ENCODE measurements around the gene ATP10D. TPM values are rescaled to one million over a fixed set of nuclear protein-coding genes. Genes with fewer than 3 reads are reported as not detected.

The ATP10D gene
- total and polyA plus RNA-seq, 3 experiments from 2014 or later: 6.3 to 7.2 (median 6.4) TPM

DNA sequence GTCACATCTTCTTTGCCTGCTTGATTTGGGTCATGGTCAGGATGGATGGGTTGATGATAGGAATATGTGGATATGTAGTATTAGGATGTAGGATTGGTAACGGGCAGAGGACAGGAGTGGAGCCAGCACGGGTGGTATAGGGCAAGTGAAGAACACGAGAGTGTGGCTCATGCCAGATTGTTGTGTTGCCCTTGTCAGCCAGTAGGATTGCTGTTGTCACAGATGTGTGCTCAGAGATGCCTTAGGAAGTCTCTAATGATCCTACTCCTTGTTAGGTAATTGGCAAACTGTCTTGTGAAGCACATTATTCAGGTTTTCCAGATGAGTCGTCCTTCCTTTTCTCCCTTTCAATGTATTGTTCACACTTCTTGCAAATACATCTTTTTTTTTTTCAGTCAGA lies 5.5 kb downstream of the ATP10D start:
- Histone ChIP-seq H3K27me3 (ENCODE audit: insufficient read depth, low read length, poor library complexity, severe bottlenecking) (no peaks in the 10 kb centered on the region), H3K4me3 (ENCODE audit: low read length) (no peak overlapping the region), H3K27ac (ENCODE audit: low read depth, low read length) (no peak overlapping the region), H3K36me3 (ENCODE audit: insufficient read depth, low read length) (no peaks in the 10 kb centered on the region), H3K4me1 (ENCODE audit: insufficient read depth, low read length) (peaks cover 8% of the 10 kb centered on the region), H3K9me3 (ENCODE audit: low read length) (no peaks in the 10 kb centered on the region)
- Mint-ChIP-seq H3K36me3 (peaks cover 0 to 5% (median 1%) of the 10 kb centered on the region in 3 donors), H3K27ac (peak overlapping the region in 2 of 8 donors; percentile 2 to 19), H3K4me1 (peaks cover 24 to 48% (median 44%) of the 10 kb centered on the region in 3 donors), H3K4me3 (peak overlapping the region in 2 of 7 donors; percentile 22 to 70), H3K27me3 (no peaks in the 10 kb centered on the region), H3K9me3 (no peaks in the 10 kb centered on the region)
- DNase-seq: no peak
- ChIA-PET POLR2A (no interaction called here), CTCF (interaction anchor here (1.0 kb wide), 1 partner anchor 74 kb away, joined by 3 read pairs; no protein-coding TSS in a partner anchor)

DNA sequence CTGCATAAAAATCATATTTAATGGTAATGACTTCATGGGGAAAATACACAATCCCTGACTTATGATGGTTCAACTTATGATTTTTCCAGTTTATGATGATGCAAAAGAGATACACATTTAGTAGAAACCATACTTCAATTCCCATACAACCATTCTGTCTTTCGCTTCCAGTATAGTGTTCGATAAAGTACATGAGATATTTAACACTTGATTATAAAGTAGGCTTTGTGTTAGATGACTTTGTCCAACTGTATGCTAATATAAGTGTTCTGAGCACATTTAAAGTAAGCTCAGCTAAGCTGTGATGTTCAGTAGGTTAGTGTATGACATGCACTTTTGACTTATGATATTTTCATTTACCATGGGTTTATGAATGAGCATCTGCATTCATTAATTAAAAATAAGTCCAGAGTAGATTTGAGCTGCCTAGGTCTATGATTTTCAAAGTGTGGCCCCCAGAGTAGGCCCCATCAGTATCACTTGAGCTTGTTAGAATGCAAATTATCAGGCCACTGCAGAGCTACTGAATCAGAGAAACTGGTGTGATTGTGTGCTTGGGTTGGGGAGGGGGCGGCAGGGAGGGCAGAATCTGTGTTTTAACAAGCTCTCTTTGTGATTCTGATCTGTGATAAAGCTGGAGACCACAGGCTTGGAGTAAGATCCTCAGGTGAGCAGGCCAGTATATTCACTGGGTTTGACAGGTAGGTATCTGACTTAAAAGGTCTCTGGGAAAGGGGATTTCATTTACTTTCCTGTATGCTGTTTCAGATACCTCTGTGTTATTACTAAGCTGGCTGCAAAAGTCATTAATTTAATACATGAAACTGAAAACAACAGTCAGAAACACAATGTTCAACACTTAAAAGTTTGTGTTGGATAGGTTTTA lies 8.4 kb downstream of the ATP10D start:
- Mint-ChIP-seq H3K4me1 (peaks cover 16 to 38% (median 34%) of the 10 kb centered on the region in 3 donors), H3K27ac (peak overlapping the region in 3 of 8 donors; percentile 8 to 61 (median 17))
- POLR2A ChIA-PET: no interaction called here

DNA sequence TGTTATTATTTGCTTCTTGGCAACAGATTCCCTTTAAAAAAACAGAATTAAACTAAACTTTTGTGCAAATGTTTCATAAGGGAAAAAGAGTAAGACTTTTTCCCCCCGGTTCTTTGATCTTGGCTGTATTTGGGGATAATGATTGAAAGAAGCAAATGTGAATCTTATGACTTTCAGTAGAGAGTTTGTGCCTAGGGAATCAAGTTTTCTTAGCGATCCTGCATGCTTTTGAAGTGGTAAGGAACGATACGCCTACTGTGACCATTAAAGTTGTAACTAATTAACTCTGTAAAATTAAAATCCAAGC lies 9.0 kb downstream of the ATP10D start:
- POLR2A ChIA-PET: no interaction called here
- Histone ChIP-seq H3K27me3 (ENCODE audit: insufficient read depth, low read length, poor library complexity, severe bottlenecking) (no peaks in the 10 kb centered on the region), H3K4me1 (ENCODE audit: insufficient read depth, low read length) (no peaks in the 10 kb centered on the region), H3K4me3 (ENCODE audit: low read length) (no peak overlapping the region), H3K27ac (ENCODE audit: low read depth, low read length) (no peak overlapping the region), H3K9me3 (ENCODE audit: low read length) (no peaks in the 10 kb centered on the region), H3K36me3 (ENCODE audit: insufficient read depth, low read length) (no peaks in the 10 kb centered on the region)
- peak overlapping the region in 1 of 8 donors; percentile 61 for H3K27ac Mint-ChIP-seq
- no peaks in the 10 kb centered on the region for H3K9me3 Mint-ChIP-seq
- H3K36me3 Mint-ChIP-seq: peaks cover 0 to 1% (median 0%) of the 10 kb centered on the region in 3 donors
- peaks cover 14 to 33% (median 33%) of the 10 kb centered on the region in 3 donors for H3K4me1 Mint-ChIP-seq
- no peak for DNase-seq
- CTCF ChIA-PET: interaction anchor here (1.0 kb wide), 1 partner anchor 9 kb away, joined by 3 read pairs; the partner anchor contains the start of gene ATP10D
- no peaks in the 10 kb centered on the region for H3K27me3 Mint-ChIP-seq
- H3K4me3 Mint-ChIP-seq: no peak overlapping the region

More for the DNA sequence above, 8.4 kb downstream of the ATP10D start:
- H3K27me3 Mint-ChIP-seq: no peaks in the 10 kb centered on the region
- no peak overlapping the region for H3K4me3 Mint-ChIP-seq
- H3K4me1 ChIP-seq (ENCODE audit: insufficient read depth, low read length): no peaks in the 10 kb centered on the region
- no peaks in the 10 kb centered on the region for H3K27me3 ChIP-seq (ENCODE audit: insufficient read depth, low read length, poor library complexity, severe bottlenecking)
- no peaks in the 10 kb centered on the region for H3K9me3 ChIP-seq (ENCODE audit: low read length)
- no peak for DNase-seq
- no peak overlapping the region for H3K4me3 ChIP-seq (ENCODE audit: low read length)
- no peak overlapping the region for H3K27ac ChIP-seq (ENCODE audit: low read depth, low read length)
- H3K36me3 ChIP-seq (ENCODE audit: insufficient read depth, low read length): no peaks in the 10 kb centered on the region
- peaks cover 0 to 5% (median 1%) of the 10 kb centered on the region in 3 donors for H3K36me3 Mint-ChIP-seq
- H3K9me3 Mint-ChIP-seq: no peaks in the 10 kb centered on the region
- CTCF ChIA-PET: interaction anchor here (0.9 kb wide), 1 partner anchor 8 kb away, joined by 4 read pairs; the partner anchor contains the start of gene ATP10D

DNA sequence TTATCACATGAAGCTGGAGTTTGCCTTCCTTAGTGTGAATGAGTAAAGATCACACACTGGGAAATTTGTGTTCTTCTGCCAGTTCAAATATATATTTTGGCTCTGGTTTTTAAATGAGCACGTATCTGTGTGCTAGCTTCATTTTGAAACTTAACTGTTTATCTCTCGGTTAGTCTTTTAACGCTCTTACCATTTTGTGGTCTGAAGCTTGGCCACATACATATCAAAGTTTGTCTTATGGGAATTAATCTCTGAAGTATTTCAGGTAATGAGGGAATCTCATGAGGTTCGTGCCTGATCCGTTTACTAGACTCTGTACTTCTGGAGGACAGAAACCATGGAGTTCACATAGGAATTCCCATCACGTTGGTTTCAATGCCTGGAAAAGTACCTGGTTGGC lies 13.8 kb downstream of the ATP10D start:
- POLR2A ChIA-PET: no interaction called here

DNA sequence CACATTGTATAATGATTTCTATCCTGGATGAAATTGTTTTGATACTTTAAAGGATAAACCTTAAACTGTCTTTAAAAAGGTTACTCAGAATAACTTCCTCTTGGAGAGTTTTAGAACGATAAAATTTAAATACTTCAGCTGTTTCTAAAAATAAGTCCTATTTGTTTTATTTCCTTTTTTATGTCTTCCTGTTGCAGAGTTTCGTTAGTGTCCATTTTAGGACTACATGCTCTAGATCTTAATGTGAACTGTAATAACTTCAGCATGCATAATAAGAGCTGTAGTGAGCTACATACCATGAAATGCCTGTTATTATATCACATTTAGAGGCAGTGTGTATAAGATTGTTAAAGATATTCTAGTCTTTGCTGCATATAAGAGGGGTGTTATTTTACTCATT lies 14.6 kb downstream of the ATP10D start:
- Histone ChIP-seq H3K36me3 (ENCODE audit: insufficient read depth, low read length) (no peaks in the 10 kb centered on the region), H3K9me3 (ENCODE audit: low read length) (no peaks in the 10 kb centered on the region), H3K4me1 (ENCODE audit: insufficient read depth, low read length) (no peaks in the 10 kb centered on the region), H3K27me3 (ENCODE audit: insufficient read depth, low read length, poor library complexity, severe bottlenecking) (no peaks in the 10 kb centered on the region), H3K27ac (ENCODE audit: low read depth, low read length) (no peak overlapping the region), H3K4me3 (ENCODE audit: low read length) (no peak overlapping the region)
- Mint-ChIP-seq H3K27me3 (no peaks in the 10 kb centered on the region), H3K4me1 (peaks cover 0 to 5% (median 2%) of the 10 kb centered on the region in 3 donors), H3K4me3 (no peak overlapping the region), H3K9me3 (no peaks in the 10 kb centered on the region), H3K27ac (no peak overlapping the region), H3K36me3 (peaks cover 0 to 5% (median 1%) of the 10 kb centered on the region in 3 donors)
- DNase-seq: no peak
- POLR2A ChIA-PET: no interaction called here
- CTCF ChIA-PET: no interaction called here

More for the DNA sequence above, 13.8 kb downstream of the ATP10D start:
- no peak overlapping the region for H3K27ac Mint-ChIP-seq
- Histone ChIP-seq H3K27me3 (ENCODE audit: insufficient read depth, low read length, poor library complexity, severe bottlenecking) (no peaks in the 10 kb centered on the region), H3K4me1 (ENCODE audit: insufficient read depth, low read length) (no peaks in the 10 kb centered on the region), H3K9me3 (ENCODE audit: low read length) (no peaks in the 10 kb centered on the region), H3K4me3 (ENCODE audit: low read length) (no peak overlapping the region), H3K36me3 (ENCODE audit: insufficient read depth, low read length) (no peaks in the 10 kb centered on the region), H3K27ac (ENCODE audit: low read depth, low read length) (no peak overlapping the region)
- CTCF ChIA-PET: interaction anchor here (1.2 kb wide), 1 partner anchor 36 kb away, joined by 3 read pairs; the partner anchor contains the start of gene COMMD8
- no peaks in the 10 kb centered on the region for H3K9me3 Mint-ChIP-seq
- no peaks in the 10 kb centered on the region for H3K27me3 Mint-ChIP-seq
- peaks cover 4 to 5% (median 5%) of the 10 kb centered on the region in 3 donors for H3K4me1 Mint-ChIP-seq
- H3K36me3 Mint-ChIP-seq: peaks cover 0 to 1% (median under 1%) of the 10 kb centered on the region in 3 donors
- DNase-seq: no peak
- no peak overlapping the region for H3K4me3 Mint-ChIP-seq

DNA sequence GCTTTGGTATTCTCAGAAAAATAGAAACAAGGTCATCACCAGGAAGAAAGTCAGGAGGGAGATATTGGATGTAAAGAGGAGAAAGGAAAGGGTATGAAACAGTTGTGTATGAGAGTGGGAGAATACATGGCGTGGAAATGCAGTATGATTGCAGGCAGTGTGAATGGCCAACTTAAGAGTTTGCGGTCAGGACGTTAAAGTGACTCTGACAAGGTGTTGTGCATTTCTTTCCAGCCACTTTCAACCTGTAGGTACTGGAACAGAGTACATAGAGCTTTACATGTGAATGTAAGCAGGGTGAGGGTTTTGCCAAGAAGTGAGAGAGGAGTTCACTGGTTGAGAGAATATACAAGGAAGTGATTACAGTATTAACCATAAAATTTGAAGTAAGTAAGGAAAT lies 15.7 kb downstream of the ATP10D start:
- ChIA-PET POLR2A (no interaction called here), CTCF (no interaction called here)
- Mint-ChIP-seq H3K27ac (no peak overlapping the region), H3K4me3 (no peak overlapping the region), H3K4me1 (peaks cover 0 to 5% (median 2%) of the 10 kb centered on the region in 3 donors), H3K36me3 (peaks cover 0 to 5% (median 1%) of the 10 kb centered on the region in 3 donors), H3K9me3 (no peaks in the 10 kb centered on the region), H3K27me3 (no peaks in the 10 kb centered on the region)
- Histone ChIP-seq H3K4me1 (ENCODE audit: insufficient read depth, low read length) (no peaks in the 10 kb centered on the region), H3K4me3 (ENCODE audit: low read length) (no peak overlapping the region), H3K27me3 (ENCODE audit: insufficient read depth, low read length, poor library complexity, severe bottlenecking) (no peaks in the 10 kb centered on the region), H3K36me3 (ENCODE audit: insufficient read depth, low read length) (no peaks in the 10 kb centered on the region), H3K9me3 (ENCODE audit: low read length) (no peaks in the 10 kb centered on the region), H3K27ac (ENCODE audit: low read depth, low read length) (no peak overlapping the region)
- no peak for DNase-seq

DNA sequence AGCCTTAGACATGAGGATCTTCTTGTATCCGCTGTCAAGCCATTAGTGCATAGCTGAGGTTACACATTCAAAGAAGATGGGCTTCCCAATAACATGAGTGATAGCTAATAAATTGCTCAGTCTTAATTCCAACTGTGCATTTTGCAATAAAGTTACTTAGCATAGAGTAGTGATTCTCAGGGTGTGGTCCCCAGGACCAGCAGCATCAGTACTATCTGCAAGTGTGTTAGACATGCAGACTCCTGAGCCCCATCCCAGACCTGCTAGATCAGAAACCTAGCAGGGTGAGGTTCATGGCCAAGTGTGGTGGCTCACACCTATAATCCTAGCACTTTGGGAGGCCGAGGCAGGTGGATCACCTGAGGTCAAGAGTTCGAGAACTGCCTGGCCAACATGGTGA lies 20.1 kb downstream of the ATP10D start:
- CTCF ChIA-PET: no interaction called here

DNA sequence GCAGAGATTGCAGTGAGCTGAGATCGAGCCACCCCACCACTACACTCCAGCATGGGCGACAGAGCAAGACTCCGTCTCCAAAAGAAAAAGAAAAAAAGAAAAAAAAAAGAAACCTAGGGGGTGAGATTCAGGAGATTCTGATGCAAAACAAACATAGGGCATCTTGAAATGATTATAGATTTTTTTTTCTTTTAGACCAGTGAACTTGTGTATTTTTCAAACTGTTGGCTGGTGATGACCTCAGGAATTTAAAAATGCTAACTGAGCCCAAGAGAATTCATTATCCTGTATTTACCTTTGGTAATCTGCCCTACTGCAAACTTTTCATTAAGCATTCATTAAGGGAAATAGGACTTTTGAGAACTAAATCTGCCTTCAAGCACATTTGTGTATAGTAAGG lies 20.6 kb downstream of the ATP10D start:
- Mint-ChIP-seq H3K4me1 (peaks cover 7 to 11% (median 9%) of the 10 kb centered on the region in 3 donors), H3K4me3 (no peak overlapping the region), H3K9me3 (no peaks in the 10 kb centered on the region), H3K27me3 (no peaks in the 10 kb centered on the region), H3K27ac (peak overlapping the region in 1 of 8 donors; percentile 61), H3K36me3 (peaks cover 0 to 5% (median 1%) of the 10 kb centered on the region in 3 donors)
- Histone ChIP-seq H3K36me3 (ENCODE audit: insufficient read depth, low read length) (no peaks in the 10 kb centered on the region), H3K4me3 (ENCODE audit: low read length) (no peak overlapping the region), H3K4me1 (ENCODE audit: insufficient read depth, low read length) (peaks cover 6% of the 10 kb centered on the region), H3K27me3 (ENCODE audit: insufficient read depth, low read length, poor library complexity, severe bottlenecking) (no peaks in the 10 kb centered on the region), H3K9me3 (ENCODE audit: low read length) (no peaks in the 10 kb centered on the region), H3K27ac (ENCODE audit: low read depth, low read length) (no peak overlapping the region)
- no peak for DNase-seq
- POLR2A ChIA-PET: no interaction called here
- CTCF ChIA-PET: no interaction called here

More for the DNA sequence above, 20.1 kb downstream of the ATP10D start:
- Histone ChIP-seq H3K9me3 (ENCODE audit: low read length) (no peaks in the 10 kb centered on the region), H3K36me3 (ENCODE audit: insufficient read depth, low read length) (no peaks in the 10 kb centered on the region), H3K27ac (ENCODE audit: low read depth, low read length) (no peak overlapping the region), H3K4me3 (ENCODE audit: low read length) (no peak overlapping the region), H3K27me3 (ENCODE audit: insufficient read depth, low read length, poor library complexity, severe bottlenecking) (no peaks in the 10 kb centered on the region), H3K4me1 (ENCODE audit: insufficient read depth, low read length) (peaks cover 1% of the 10 kb centered on the region)
- peak overlapping the region in 1 of 8 donors; percentile 61 for H3K27ac Mint-ChIP-seq
- no peak for DNase-seq
- H3K36me3 Mint-ChIP-seq: peaks cover 0 to 5% (median 1%) of the 10 kb centered on the region in 3 donors
- no peak overlapping the region for H3K4me3 Mint-ChIP-seq
- H3K27me3 Mint-ChIP-seq: no peaks in the 10 kb centered on the region
- H3K9me3 Mint-ChIP-seq: no peaks in the 10 kb centered on the region
- POLR2A ChIA-PET: no interaction called here
- H3K4me1 Mint-ChIP-seq: peaks cover 2 to 6% (median 4%) of the 10 kb centered on the region in 3 donors

Data from CD8-positive, alpha-beta memory T cell (primary cell).